ENCODE data around the gene TMIE.

GRCh38 chr3:46730819-46731218 lies 29.6 kb downstream of the TMIE start:
- TF ChIP-seq CTCF (IDR thresholded peaks at IDR 0.05) (no peak), POLR2A (IDR thresholded peaks at IDR 0.05) (no peak), POLR2AphosphoS5 (IDR thresholded peaks at IDR 0.05) (no peak), EP300 (IDR thresholded peaks at IDR 0.05) (no peak)

Measured in suprapubic skin (tissue), 4 donors.